Effector CD8-positive, alpha-beta T cell (primary cell): ENCODE results near the gene TMEM14A.

Source experiments
- DNase-seq: peaks from one replicate; lab custom pipeline; 2025; lab: John Stamatoyannopoulos, UW

The TMEM14A gene

GRCh38 chr6:52736145-52736544 lies 65.2 kb downstream of the TMEM14A start:
- no peak for DNase-seq
